Esophagus squamous epithelium (tissue), 4 donors: Measurements from ENCODE around the gene ANKS1A.

Source experiments
- CTCF ChIP-seq, 6 experiments: fragments of 450-650 bp in 4 of 6; fragments of 200-600 bp in 2 of 6; sonication (generic) in 2 of 6; IDR thresholded peaks; one replicate each; pipeline ENCODE4 v1.5.1; 2016 to 2019; ENCODE audit warnings: antibody characterized with exemption in 6 of 6, mild to moderate bottlenecking in 4 of 6, moderate library complexity in 4 of 6
- POLR2A ChIP-seq, 4 donors: fragments of 450-650 bp; IDR thresholded peaks; one replicate each; pipeline ENCODE4 v1.6.1; 2017; ENCODE audit warnings: antibody characterized with exemption in 4 of 4, mild to moderate bottlenecking in 4 of 4, moderate library complexity in 3 of 4

GRCh38 chr6:34949636-34950035 is 60.6 kb downstream of the ANKS1A start:
- TF ChIP-seq POLR2A (IDR thresholded peaks at IDR 0.05) (no peak), CTCF (IDR thresholded peaks at IDR 0.05) (no peak)
